Heart left ventricle (tissue), 16 donors: ENCODE measurements around the gene DCUN1D1. TPM values are rescaled to one million over a fixed set of nuclear protein-coding genes. Genes with fewer than 3 reads are reported as not detected.

ENCODE experiments used
- ATAC-seq, 4 donors: fragments of 200-7000 bp; cut with Tn5 transposase; one replicate each; pipeline ENCODE4 v1.9.1; 2020 to 2022; ENCODE audit warnings: moderate library complexity in 4 of 4, mild to moderate bottlenecking in 3 of 4, moderate number of reproducible peaks in 1 of 4
- DNase-seq, 5 donors: peaks; one replicate each; pipeline ENCODE4 v3.0.0-alpha.2; 2020
- H3K27ac ChIP-seq, 12 donors: fragments of 200-600 bp; sonication (generic) in 4 of 12; one replicate each; pipeline versions ENCODE4 v1.5.0 to v1.8.0; 2016 to 2022; ENCODE audit warnings: mild to moderate bottlenecking in 2 of 12
- H3K27me3 ChIP-seq, 9 donors: fragments of 200-600 bp; sonication (generic) in 2 of 9; one replicate each; pipeline versions ENCODE4 v1.5.1 to v1.8.0; 2016 to 2022; ENCODE audit warnings: mild to moderate bottlenecking in 3 of 9
- H3K36me3 ChIP-seq, 9 donors: fragments of 200-600 bp; sonication (generic) in 2 of 9; one replicate each; pipeline versions ENCODE4 v1.5.0 to v1.8.0; 2018 to 2022; ENCODE audit warnings: mild to moderate bottlenecking in 2 of 9
- H3K4me1 ChIP-seq, 12 donors: fragments of 200-600 bp; sonication (generic) in 4 of 12; one replicate each; pipeline versions ENCODE4 v1.5.0 to v1.8.0; 2016 to 2022; ENCODE audit warnings: mild to moderate bottlenecking in 3 of 12
- H3K4me3 ChIP-seq, 12 donors: fragments of 200-600 bp; sonication (generic) in 4 of 12; one replicate each; pipeline versions ENCODE4 v1.5.0 to v1.8.0; 2017 to 2022; ENCODE audit warnings: mild to moderate bottlenecking in 9 of 12, moderate library complexity in 4 of 12
- H3K9me3 ChIP-seq, 12 donors: fragments of 200-600 bp; sonication (generic) in 4 of 12; one replicate each; pipeline versions ENCODE4 v1.5.0 to v1.8.0; 2016 to 2022; ENCODE audit warnings: mild to moderate bottlenecking in 1 of 12
- POLR2A ChIP-seq, 2 donors: fragments of 450-650 bp; IDR thresholded peaks; one replicate each; pipeline ENCODE4 v1.6.1; 2017; ENCODE audit warnings: antibody characterized with exemption in 2 of 2, mild to moderate bottlenecking in 2 of 2, moderate library complexity in 2 of 2
- WGBS, 4 donors: extraction: QIAGEN DNeasy Blood & Tissue Kit in 2 of 4; methylation state at CpG; one replicate each; pipeline versions ENCODE4 v1.1.5 to v1.1.7; 2013 to 2018; 5-methylcytosine and 5-hydroxymethylcytosine counted together
- intact Hi-C, 10 donors: fragments of 100-400 bp; cut with DNase I; formaldehyde crosslinking; loops; one replicate each; pipeline versions ENCODE4 v1.11.1 to v1.14.2; 2022
- polyA plus RNA-seq, 2 donors: library from polyadenylated mRNA; stranded (reverse); fragments of 200-250 nt; gene quantifications; one replicate each; pipeline ENCODE4 v1.2.3, GENCODE V29; 2013
- total RNA-seq, 9 donors: library from RNA; depleted of rRNA in 2 of 9; stranded (reverse); fragments of >200 nt in 2 of 9; fragmentation: NEBNext Ultra II Directional in 3 of 9; extraction: Animal tissue kit (Norgen Biotek cat#: 25700) in 3 of 9; gene quantifications; one replicate each; pipeline versions ENCODE4 v1.1.0 to v1.2.4, GENCODE V29; 2016 to 2023
- TF ChIP-seq, protein P1 (sequence below), 12 donors: fragments of 200-600 bp; sonication (generic) in 4 of 12; IDR thresholded peaks; one replicate each; pipeline versions ENCODE4 v1.5.0 to v1.8.0; 2018 to 2022; ENCODE audit warnings: antibody characterized with exemption in 12 of 12, mild to moderate bottlenecking in 5 of 12
- donor health status: ischemic (EF 13 %, LVEDD 7.1; RV severe dilation, severe dysfunction).
- donor health status: healthy with polysubstance abuse.
- donor health status: DM: no; HTN: yes; CAD: no.
- donor health status: DM: no; HTN: no; CAD: no.
- donor health status: ischemic (EF 25% LVEDD 6.9; RV normal size, moderate dysfunction).
- donor health status: ischemic (EF 25% LVEDD 5.7; RV mildly dilated, moderate dysfunction).
- donor health status: healthy.
- donor health status: DM: yes; HTN: yes; CAD: no.
- donor health status: ischemic (EF 35%, LVEDD 5.7; RV mildly dilated, moderate dysfunction).
- donor health status: nonischemic (EF 11% LVEDD 7.7; RV severe dilation, severe dysfunction).
- donor health status: DM: yes; HTN: yes; CAD: no.
- donor health status: PGD.
- donor health status: ischemic (EF 29% LVEDD 5.4; RV normal size, mild dysfunction).
- donor health status: nonischemic (EF 23%, LVEDD 6.1; RV moderate dilation, normal function).

Gene DCUN1D1
- total and polyA plus RNA-seq, 11 donors, result 5.4 to 43.0 (median 34.8) TPM

DNA sequence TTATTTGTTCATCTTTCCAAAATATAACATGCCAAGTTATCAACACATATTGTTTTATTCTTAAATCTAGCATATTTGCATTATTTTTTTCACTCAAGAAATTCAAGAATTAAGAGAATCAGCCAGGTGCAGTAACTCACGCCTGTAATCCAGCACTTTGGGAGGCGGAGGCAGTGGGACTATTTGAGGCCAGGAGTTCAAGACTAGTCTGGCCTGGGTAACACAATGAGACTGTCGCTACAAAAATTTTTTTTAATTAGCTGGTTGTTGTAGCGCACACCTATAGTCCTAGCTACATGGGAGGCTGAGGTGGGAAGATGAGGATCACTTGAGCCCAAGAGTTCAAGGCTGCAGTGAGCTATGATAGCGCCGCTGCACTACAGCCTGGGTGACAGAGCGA is 10.5 kb downstream of the DCUN1D1 start:
- Histone ChIP-seq H3K4me3 (no peak overlapping the region), H3K4me1 (peaks cover 0 to 38% (median 4%) of the 10 kb centered on the region in 12 donors), H3K9me3 (no peaks in the 10 kb centered on the region), H3K36me3 (no peaks in the 10 kb centered on the region), H3K27me3 (no peaks in the 10 kb centered on the region), H3K27ac (no peak overlapping the region)
- 92 to 98% (median 97%) methylated on average over 7 of the region's 7 CpGs for WGBS, 4 donors
- intact Hi-C loops, result no loop called here
- DNase-seq, result no peak
- TF ChIP-seq POLR2A (IDR thresholded peaks at IDR 0.05), result no peak
- TF ChIP-seq, protein P1, sequence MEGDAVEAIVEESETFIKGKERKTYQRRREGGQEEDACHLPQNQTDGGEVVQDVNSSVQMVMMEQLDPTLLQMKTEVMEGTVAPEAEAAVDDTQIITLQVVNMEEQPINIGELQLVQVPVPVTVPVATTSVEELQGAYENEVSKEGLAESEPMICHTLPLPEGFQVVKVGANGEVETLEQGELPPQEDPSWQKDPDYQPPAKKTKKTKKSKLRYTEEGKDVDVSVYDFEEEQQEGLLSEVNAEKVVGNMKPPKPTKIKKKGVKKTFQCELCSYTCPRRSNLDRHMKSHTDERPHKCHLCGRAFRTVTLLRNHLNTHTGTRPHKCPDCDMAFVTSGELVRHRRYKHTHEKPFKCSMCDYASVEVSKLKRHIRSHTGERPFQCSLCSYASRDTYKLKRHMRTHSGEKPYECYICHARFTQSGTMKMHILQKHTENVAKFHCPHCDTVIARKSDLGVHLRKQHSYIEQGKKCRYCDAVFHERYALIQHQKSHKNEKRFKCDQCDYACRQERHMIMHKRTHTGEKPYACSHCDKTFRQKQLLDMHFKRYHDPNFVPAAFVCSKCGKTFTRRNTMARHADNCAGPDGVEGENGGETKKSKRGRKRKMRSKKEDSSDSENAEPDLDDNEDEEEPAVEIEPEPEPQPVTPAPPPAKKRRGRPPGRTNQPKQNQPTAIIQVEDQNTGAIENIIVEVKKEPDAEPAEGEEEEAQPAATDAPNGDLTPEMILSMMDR (IDR thresholded peaks at IDR 0.05), result no peak
- ATAC-seq, result no peak

DNA sequence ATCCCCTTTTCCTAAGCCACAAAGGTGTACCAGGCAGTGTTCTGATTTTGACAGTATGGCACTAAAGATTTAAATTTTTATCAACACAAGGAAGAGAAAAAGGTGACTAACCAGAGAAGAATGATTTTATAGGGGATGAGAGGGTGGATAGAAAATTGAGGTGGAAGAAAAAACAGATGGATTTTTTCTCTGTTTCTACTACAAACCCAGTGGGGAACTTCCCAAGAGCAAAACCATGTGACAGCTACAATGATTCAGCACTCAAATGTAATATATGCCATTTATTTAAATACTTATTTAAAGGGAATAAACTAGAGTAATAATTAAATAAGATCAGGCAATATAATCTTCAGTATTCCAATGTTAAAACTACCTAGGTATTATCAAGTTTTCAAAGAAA is 11.1 kb downstream of the DCUN1D1 start:
- no peaks in the 10 kb centered on the region for H3K9me3 ChIP-seq
- DNase-seq, result no peak
- H3K4me1 ChIP-seq, result peaks cover 0 to 38% (median 4%) of the 10 kb centered on the region in 12 donors
- intact Hi-C loops, result no loop called here
- H3K27ac ChIP-seq, result no peak overlapping the region
- peaks cover 0 to under 1% (median 0%) of the 10 kb centered on the region in 9 donors for H3K36me3 ChIP-seq
- no peaks in the 10 kb centered on the region for H3K27me3 ChIP-seq
- ATAC-seq, result no peak
- H3K4me3 ChIP-seq, result no peak overlapping the region
- TF ChIP-seq, protein P1 (IDR thresholded peaks at IDR 0.05), result no peak
- no peak for TF ChIP-seq POLR2A (IDR thresholded peaks at IDR 0.05)

DNA sequence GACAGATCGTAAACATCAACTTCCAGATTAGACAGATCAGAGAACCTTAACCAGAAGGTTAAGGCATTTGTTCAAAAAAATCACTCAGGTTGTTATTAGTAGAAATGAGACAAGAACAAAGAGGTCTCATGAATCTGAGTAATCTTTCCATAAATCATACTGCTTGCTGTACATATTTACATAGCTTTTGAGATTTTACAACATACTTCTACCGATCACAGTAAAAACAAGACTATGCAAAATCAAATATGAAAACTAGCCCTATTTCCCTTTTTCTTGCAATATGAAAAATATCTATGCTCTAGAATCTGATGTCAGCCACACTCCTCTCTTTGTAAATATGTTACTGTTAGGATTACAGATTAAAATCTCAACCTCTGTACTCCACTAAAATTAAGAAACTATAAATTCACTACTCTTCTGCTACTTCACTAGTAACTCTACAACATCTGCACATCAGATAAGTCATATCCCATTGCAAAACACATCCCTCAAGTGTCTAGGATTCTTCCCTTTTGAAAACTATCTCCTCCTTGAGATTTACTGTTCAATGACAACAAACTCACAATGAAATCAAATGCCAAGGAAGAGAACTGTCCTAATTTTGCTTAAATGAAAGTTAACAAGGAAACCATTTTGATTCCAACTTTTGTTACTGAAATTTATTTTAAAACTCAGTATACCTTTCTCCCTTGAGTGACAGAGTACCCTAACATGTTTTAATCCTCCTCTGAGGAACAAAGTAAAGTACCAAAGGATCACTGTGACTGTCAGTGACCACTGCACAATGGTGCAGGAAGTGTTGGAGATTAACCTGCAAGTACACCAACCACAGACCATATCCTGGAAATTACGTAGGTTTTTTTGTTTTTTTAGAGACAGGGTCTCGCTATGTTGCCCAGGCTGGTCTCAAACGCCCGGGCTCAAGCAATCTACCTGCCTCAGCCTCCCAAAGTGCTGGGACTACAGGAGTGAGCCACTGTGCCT is 12.8 kb downstream of the DCUN1D1 start:
- ATAC-seq, result no peak
- TF ChIP-seq POLR2A (IDR thresholded peaks at IDR 0.05), result no peak
- TF ChIP-seq, protein P1 (IDR thresholded peaks at IDR 0.05), result no peak
- Histone ChIP-seq H3K4me1 (peaks cover 0 to 38% (median 5%) of the 10 kb centered on the region in 12 donors), H3K27ac (peak overlapping the region in 1 of 12 donors; percentile 33), H3K9me3 (no peaks in the 10 kb centered on the region), H3K36me3 (peaks cover 0 to 18% (median 5%) of the 10 kb centered on the region in 9 donors), H3K4me3 (no peak overlapping the region), H3K27me3 (no peaks in the 10 kb centered on the region)
- WGBS, 4 donors, result 82 to 90% (median 85%) methylated on average over 6 of the region's 6 CpGs
- DNase-seq, result no peak
- intact Hi-C loops, result no loop called here

GRCh38 chr3:182965861-182966366 is 14.4 kb downstream of the DCUN1D1 start:
- Histone ChIP-seq H3K4me3 (no peak overlapping the region), H3K27ac (no peak overlapping the region), H3K4me1 (peaks cover 0 to 43% (median 8%) of the 10 kb centered on the region in 12 donors), H3K27me3 (no peaks in the 10 kb centered on the region), H3K36me3 (peaks cover 0 to 25% (median 11%) of the 10 kb centered on the region in 9 donors), H3K9me3 (no peaks in the 10 kb centered on the region)
- DNase-seq (no peak), ATAC-seq (no peak)
- intact Hi-C loops, result no loop called here
- 87 to 92% (median 88%) methylated on average over 9 of the region's 9 CpGs for WGBS, 4 donors
- no peak for TF ChIP-seq POLR2A (IDR thresholded peaks at IDR 0.05)
- TF ChIP-seq, protein P1 (IDR thresholded peaks at IDR 0.05), result no peak
